Measurements from ENCODE around the gene TMF1.

Gene TMF1

GRCh38 chr3:69052472-69052898 lies 352 bp upstream of the TMF1 start:
- no peak for TF ChIP-seq EZH2phosphoT487 (IDR thresholded peaks at IDR 0.05; ENCODE audit: low read depth)
- TF ChIP-seq, protein P1, sequence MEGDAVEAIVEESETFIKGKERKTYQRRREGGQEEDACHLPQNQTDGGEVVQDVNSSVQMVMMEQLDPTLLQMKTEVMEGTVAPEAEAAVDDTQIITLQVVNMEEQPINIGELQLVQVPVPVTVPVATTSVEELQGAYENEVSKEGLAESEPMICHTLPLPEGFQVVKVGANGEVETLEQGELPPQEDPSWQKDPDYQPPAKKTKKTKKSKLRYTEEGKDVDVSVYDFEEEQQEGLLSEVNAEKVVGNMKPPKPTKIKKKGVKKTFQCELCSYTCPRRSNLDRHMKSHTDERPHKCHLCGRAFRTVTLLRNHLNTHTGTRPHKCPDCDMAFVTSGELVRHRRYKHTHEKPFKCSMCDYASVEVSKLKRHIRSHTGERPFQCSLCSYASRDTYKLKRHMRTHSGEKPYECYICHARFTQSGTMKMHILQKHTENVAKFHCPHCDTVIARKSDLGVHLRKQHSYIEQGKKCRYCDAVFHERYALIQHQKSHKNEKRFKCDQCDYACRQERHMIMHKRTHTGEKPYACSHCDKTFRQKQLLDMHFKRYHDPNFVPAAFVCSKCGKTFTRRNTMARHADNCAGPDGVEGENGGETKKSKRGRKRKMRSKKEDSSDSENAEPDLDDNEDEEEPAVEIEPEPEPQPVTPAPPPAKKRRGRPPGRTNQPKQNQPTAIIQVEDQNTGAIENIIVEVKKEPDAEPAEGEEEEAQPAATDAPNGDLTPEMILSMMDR (IDR thresholded peaks at IDR 0.05; ENCODE audit: low read depth, low read length), result no peak
- Histone ChIP-seq H3K4me1 (ENCODE audit: low read length) (peaks cover 15% of the 10 kb centered on the region), H3K4me2 (ENCODE audit: low read length) (peak overlapping the region; percentile 88), H3K27ac (ENCODE audit: low read length) (peak overlapping the region; percentile 57), H3K9ac (ENCODE audit: low read length) (peak overlapping the region; percentile 60), H4K20me1 (ENCODE audit: insufficient read depth, low read length) (peaks cover 30% of the 10 kb centered on the region), H2AFZ (ENCODE audit: low read depth, low read length) (peak overlapping the region; percentile 61), H3K9me3 (ENCODE audit: insufficient read depth, low read length) (no peaks in the 10 kb centered on the region), H3K4me3 (ENCODE audit: low read length) (peak overlapping the region; percentile 91), H3K36me3 (replicated peaks; ENCODE audit: low read depth, low read length) (peaks cover 34% of the 10 kb centered on the region), H3K27me3 (ENCODE audit: low read depth, low read length) (no peaks in the 10 kb centered on the region), H3K79me2 (ENCODE audit: low read length) (peaks cover 45% of the 10 kb centered on the region)

GRCh38 chr3:69048990-69049389 lies 3.1 kb downstream of the TMF1 start:
- H3K79me2 ChIP-seq (ENCODE audit: low read length), result peaks cover 64% of the 10 kb centered on the region
- H3K9ac ChIP-seq (ENCODE audit: low read length), result no peak overlapping the region

GRCh38 chr3:69044608-69045007 lies 7.5 kb downstream of the TMF1 start:
- Histone ChIP-seq H2AFZ (ENCODE audit: low read depth, low read length) (no peak overlapping the region), H3K9me3 (ENCODE audit: insufficient read depth, low read length) (no peaks in the 10 kb centered on the region), H3K4me3 (ENCODE audit: low read length) (no peak overlapping the region), H3K4me1 (ENCODE audit: low read length) (0 out of 2 replicates have a peak, but pooled peaks cover 3% of the 10 kb centered on the region), H4K20me1 (ENCODE audit: insufficient read depth, low read length) (peaks cover 29% of the 10 kb centered on the region), H3K4me2 (ENCODE audit: low read length) (no peak overlapping the region), H3K36me3 (replicated peaks; ENCODE audit: low read depth, low read length) (peaks cover 57% of the 10 kb centered on the region), H3K27me3 (ENCODE audit: low read depth, low read length) (no peaks in the 10 kb centered on the region), H3K9ac (ENCODE audit: low read length) (no peak overlapping the region), H3K27ac (ENCODE audit: low read length) (no peak overlapping the region), H3K79me2 (ENCODE audit: low read length) (peaks cover 39% of the 10 kb centered on the region)
- TF ChIP-seq, protein P1 (IDR thresholded peaks at IDR 0.05; ENCODE audit: low read depth, low read length), result no peak
- no peak for TF ChIP-seq EZH2phosphoT487 (IDR thresholded peaks at IDR 0.05; ENCODE audit: low read depth)

More at GRCh38 chr3:69048990-69049389, 3.1 kb downstream of the TMF1 start:
- TF ChIP-seq EZH2phosphoT487 (IDR thresholded peaks at IDR 0.05; ENCODE audit: low read depth), result no peak
- TF ChIP-seq, protein P1 (IDR thresholded peaks at IDR 0.05; ENCODE audit: low read depth, low read length), result no peak
- Histone ChIP-seq H3K4me2 (ENCODE audit: low read length) (no peak overlapping the region), H3K27me3 (ENCODE audit: low read depth, low read length) (no peaks in the 10 kb centered on the region), H3K9me3 (ENCODE audit: insufficient read depth, low read length) (no peaks in the 10 kb centered on the region), H2AFZ (ENCODE audit: low read depth, low read length) (no peak overlapping the region), H4K20me1 (ENCODE audit: insufficient read depth, low read length) (peaks cover 40% of the 10 kb centered on the region), H3K27ac (ENCODE audit: low read length) (no peak overlapping the region), H3K4me1 (ENCODE audit: low read length) (peaks cover 15% of the 10 kb centered on the region), H3K4me3 (ENCODE audit: low read length) (no peak overlapping the region), H3K36me3 (replicated peaks; ENCODE audit: low read depth, low read length) (peaks cover 43% of the 10 kb centered on the region)

DNA sequence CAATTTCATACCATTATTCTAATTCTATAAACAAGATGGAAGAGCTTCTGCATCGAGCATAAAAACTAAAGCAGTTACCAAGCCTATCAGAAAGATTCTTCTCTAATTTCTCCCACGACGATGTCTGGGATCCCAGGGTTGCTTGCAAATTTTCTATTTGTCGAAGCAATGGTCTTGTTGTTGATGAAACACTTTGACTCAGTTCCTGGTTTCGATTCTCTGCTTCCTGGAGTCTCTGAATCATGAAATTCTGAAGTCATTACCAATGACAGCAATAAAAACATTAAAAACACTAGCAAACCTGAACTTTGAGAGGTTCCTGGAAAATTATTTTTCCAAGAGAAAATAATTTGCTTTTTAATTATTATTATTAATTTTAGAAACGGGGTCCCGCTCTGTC lies 18.7 kb downstream of the TMF1 start:
- Histone ChIP-seq H3K4me1 (ENCODE audit: low read length) (peaks cover 7% of the 10 kb centered on the region; the same call in 1 of the 2 replicates), H4K20me1 (ENCODE audit: insufficient read depth, low read length) (0 out of 2 replicates have a peak, but pooled peaks cover 4% of the 10 kb centered on the region), H3K27ac (ENCODE audit: low read length) (no peak overlapping the region), H3K4me2 (ENCODE audit: low read length) (no peak overlapping the region), H3K36me3 (replicated peaks; ENCODE audit: low read depth, low read length) (peaks cover 61% of the 10 kb centered on the region), H2AFZ (ENCODE audit: low read depth, low read length) (no peak overlapping the region), H3K9me3 (ENCODE audit: insufficient read depth, low read length) (no peaks in the 10 kb centered on the region), H3K4me3 (ENCODE audit: low read length) (no peak overlapping the region), H3K27me3 (ENCODE audit: low read depth, low read length) (no peaks in the 10 kb centered on the region), H3K9ac (ENCODE audit: low read length) (no peak overlapping the region), H3K79me2 (ENCODE audit: low read length) (no peaks in the 10 kb centered on the region)
- TF ChIP-seq, protein P1 (IDR thresholded peaks at IDR 0.05; ENCODE audit: low read depth, low read length), result no peak
- no peak for TF ChIP-seq EZH2phosphoT487 (IDR thresholded peaks at IDR 0.05; ENCODE audit: low read depth)

Data from OCI-LY3 (cell line).